ENCODE measurements around the gene ERCC2.

GRCh38 chr19:45391871-45392665 is 21.7 kb upstream of the ERCC2 start:
- TF ChIP-seq CTCF (IDR thresholded peaks at IDR 0.05) (no peak), POLR2A (IDR thresholded peaks at IDR 0.05) (no peak)
